Neural crest cell (in vitro differentiated cells): ENCODE measurements around the gene CMSS1. TPM values are rescaled to one million over a fixed set of nuclear protein-coding genes. Genes with fewer than 3 reads are reported as not detected.

ENCODE experiments used
- DNase-seq: peaks from one replicate; pipeline ENCODE4 v3.0.0; 2021; ENCODE audit warnings: low read depth, mixed read lengths, low spot score
- H3K27ac Mint-ChIP-seq: one replicate; pipeline ENCODE4 v1.8.0; 2021; ENCODE audit warnings: mild to moderate bottlenecking, mixed read lengths; ENCODE audit not compliant: unreplicated experiment
- H3K27me3 Mint-ChIP-seq: 2 replicates; pipeline ENCODE4 v1.8.0; 2021; ENCODE audit warnings: low read depth, mild to moderate bottlenecking, mixed read lengths
- H3K36me3 Mint-ChIP-seq: 2 replicates; pipeline ENCODE4 v1.8.0; 2021; ENCODE audit warnings: low read depth, mild to moderate bottlenecking, mixed read lengths
- H3K4me1 Mint-ChIP-seq: 2 replicates; pipeline ENCODE4 v1.8.0; 2021; ENCODE audit warnings: mixed read lengths
- H3K4me3 Mint-ChIP-seq: one replicate; pipeline ENCODE4 v1.8.0; 2021; ENCODE audit warnings: mild to moderate bottlenecking, mixed read lengths
- H3K9me3 Mint-ChIP-seq: 2 replicates; pipeline ENCODE4 v1.8.0; 2021; ENCODE audit warnings: mixed read lengths
- CTCF ChIP-seq: fragments of 200-600 bp; sonication (generic); conservative IDR thresholded peaks from 2 replicates; pipeline ENCODE4 v1.5.0; 2021; ENCODE audit warnings: antibody characterized with exemption, mild to moderate bottlenecking
- total RNA-seq: library from RNA; stranded (reverse); gene quantifications from 2 replicates; pipeline ENCODE4 v1.2.1, GENCODE V29; 2021

The CMSS1 gene
- total RNA-seq, 1 donor from 2014 or later = 60.9 TPM

- H3K9me3 Mint-ChIP-seq = no peaks in the 10 kb centered on the region
- no peak for TF ChIP-seq CTCF
- no peaks in the 10 kb centered on the region for H3K36me3 Mint-ChIP-seq
- H3K4me1 Mint-ChIP-seq = peaks cover 6% of the 10 kb centered on the region
- H3K27me3 Mint-ChIP-seq = no peaks in the 10 kb centered on the region
- H3K27ac Mint-ChIP-seq = no peak overlapping the region
- DNase-seq = no peak
- H3K4me3 Mint-ChIP-seq = no peak overlapping the region
These were observed 144.3 kb downstream of the CMSS1 start for GRCh38 chr3:99961756-99962515.

- Mint-ChIP-seq H3K4me3 (no peak overlapping the region), H3K27ac (no peak overlapping the region), H3K27me3 (no peaks in the 10 kb centered on the region), H3K4me1 (no peaks in the 10 kb centered on the region), H3K9me3 (no peaks in the 10 kb centered on the region), H3K36me3 (no peaks in the 10 kb centered on the region)
- TF ChIP-seq CTCF = no peak
- DNase-seq = no peak
These were observed 145.0 kb downstream of the CMSS1 start for GRCh38 chr3:99962703-99963102.

- Mint-ChIP-seq H3K4me3 (no peak overlapping the region), H3K9me3 (no peaks in the 10 kb centered on the region)
These were observed 147.4 kb downstream of the CMSS1 start for GRCh38 chr3:99965077-99965476.

GRCh38 chr3:99965681-99966408 lies 148.2 kb downstream of the CMSS1 start:
- H3K4me1 Mint-ChIP-seq = peaks cover 16% of the 10 kb centered on the region
- no peaks in the 10 kb centered on the region for H3K9me3 Mint-ChIP-seq
- H3K36me3 Mint-ChIP-seq = no peaks in the 10 kb centered on the region
- TF ChIP-seq CTCF = no peak
- H3K27me3 Mint-ChIP-seq = no peaks in the 10 kb centered on the region
- no peak overlapping the region for H3K27ac Mint-ChIP-seq
- DNase-seq = no peak
- no peak overlapping the region for H3K4me3 Mint-ChIP-seq

More at GRCh38 chr3:99965077-99965476, 147.4 kb downstream of the CMSS1 start:
- H3K27me3 Mint-ChIP-seq = no peaks in the 10 kb centered on the region
- H3K4me1 Mint-ChIP-seq = peaks cover 16% of the 10 kb centered on the region
- no peak overlapping the region for H3K27ac Mint-ChIP-seq
- no peak for TF ChIP-seq CTCF
- DNase-seq = no peak
- no peaks in the 10 kb centered on the region for H3K36me3 Mint-ChIP-seq

- no peak for TF ChIP-seq CTCF
- no peaks in the 10 kb centered on the region for H3K27me3 Mint-ChIP-seq
- H3K4me3 Mint-ChIP-seq = no peak overlapping the region
- DNase-seq = no peak
- H3K36me3 Mint-ChIP-seq = no peaks in the 10 kb centered on the region
- no peak overlapping the region for H3K27ac Mint-ChIP-seq
- no peaks in the 10 kb centered on the region for H3K9me3 Mint-ChIP-seq
- H3K4me1 Mint-ChIP-seq = peaks cover 16% of the 10 kb centered on the region
These were observed 149.2 kb downstream of the CMSS1 start for GRCh38 chr3:99966662-99967416.
